DND-41 (cell line): ENCODE measurements around the gene ATAD3B.

Source experiments
- CTCF ChIP-seq: IDR thresholded peaks from 2 replicates; pipeline ENCODE4 v1.5.1; 2012; ENCODE audit warnings: borderline replicate concordance, low read length, moderate library complexity, mild to moderate bottlenecking; ENCODE audit not compliant: poor library complexity, severe bottlenecking; ENCODE audit errors: extremely low read depth
- EZH2 ChIP-seq: IDR thresholded peaks from 3 replicates; pipeline ENCODE4 v1.6.1; 2012; ENCODE audit warnings: borderline replicate concordance, low read depth, mild to moderate bottlenecking, moderate library complexity, low read length, inconsistent platforms; ENCODE audit not compliant: severe bottlenecking

- TF ChIP-seq CTCF (no peak), EZH2 (no peak)
These were observed 9.7 kb upstream of the ATAD3B start for GRCh38 chr1:1461721-1462317.
